GM18873 (cell line): Measurements from ENCODE around the gene DDX17.
"Not testable (repeated sequence)": the region's sequence is repeated elsewhere in the genome, so short reads cannot be mapped to it uniquely, and the experiment has no call there.

ENCODE experiments used
- ATAC-seq: cut with Tn5 transposase; IDR thresholded peaks from one replicate; pipeline ENCODE4 v1.9.1; 2021; ENCODE audit warnings: mild to moderate bottlenecking, moderate library complexity, moderate number of reproducible peaks; ENCODE audit not compliant: unreplicated experiment, low FRiP score

The DDX17 gene

DNA sequence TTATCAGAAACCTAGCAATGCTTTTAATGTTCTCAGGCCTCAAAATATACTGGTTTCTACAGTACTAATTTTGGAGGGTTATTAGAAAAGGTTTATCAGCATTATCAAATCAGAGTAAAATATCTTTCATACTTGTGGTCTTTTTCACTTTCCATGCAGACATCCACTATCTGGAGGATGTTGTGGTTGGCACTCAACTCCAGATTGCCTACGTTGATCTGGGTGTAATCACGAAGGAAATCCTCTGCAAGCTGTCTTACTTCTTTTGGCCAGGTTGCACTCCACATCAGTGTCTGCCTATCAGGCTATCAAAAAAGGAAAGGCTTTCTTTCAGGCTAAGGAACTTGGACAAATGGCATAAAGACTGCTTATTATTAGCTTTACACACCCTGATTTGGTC is 11.6 kb downstream of the DDX17 start:
- no peak for ATAC-seq

DNA sequence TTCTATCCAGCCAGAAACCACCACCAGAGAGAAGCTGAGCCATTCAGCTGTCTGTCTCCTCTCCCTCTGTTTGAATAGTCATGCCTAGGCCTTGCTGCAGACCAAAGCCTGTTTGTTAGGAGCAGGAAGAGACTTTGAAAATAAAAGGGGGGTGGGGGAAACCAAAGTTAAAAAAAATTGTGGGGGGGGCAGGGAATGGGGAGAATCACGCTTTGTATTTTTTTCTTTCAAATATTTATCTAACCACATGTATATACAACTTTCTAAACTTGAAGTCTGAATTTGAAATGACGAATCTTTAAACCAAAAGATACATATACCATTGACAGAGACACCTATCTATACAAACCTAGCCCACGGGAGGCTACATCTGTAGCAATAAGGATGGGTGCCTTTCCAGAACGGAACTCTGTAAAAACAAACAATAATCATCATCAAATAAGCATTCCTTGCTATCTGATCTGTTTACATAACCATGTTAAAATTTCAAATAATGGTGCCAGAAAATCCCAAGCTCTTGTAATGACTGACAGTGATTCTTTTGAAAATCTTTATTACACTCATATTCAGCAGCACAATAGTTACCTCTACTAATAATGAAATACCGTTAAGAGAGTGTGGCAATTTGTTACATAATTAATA is 14.3 kb downstream of the DDX17 start:
- ATAC-seq: no peak

- no peak for ATAC-seq
These were observed 15.2 kb downstream of the DDX17 start for GRCh38 chr22:38490915-38491314.

GRCh38 chr22:38490475-38490874 is 15.6 kb downstream of the DDX17 start:
- ATAC-seq: no peak

DNA sequence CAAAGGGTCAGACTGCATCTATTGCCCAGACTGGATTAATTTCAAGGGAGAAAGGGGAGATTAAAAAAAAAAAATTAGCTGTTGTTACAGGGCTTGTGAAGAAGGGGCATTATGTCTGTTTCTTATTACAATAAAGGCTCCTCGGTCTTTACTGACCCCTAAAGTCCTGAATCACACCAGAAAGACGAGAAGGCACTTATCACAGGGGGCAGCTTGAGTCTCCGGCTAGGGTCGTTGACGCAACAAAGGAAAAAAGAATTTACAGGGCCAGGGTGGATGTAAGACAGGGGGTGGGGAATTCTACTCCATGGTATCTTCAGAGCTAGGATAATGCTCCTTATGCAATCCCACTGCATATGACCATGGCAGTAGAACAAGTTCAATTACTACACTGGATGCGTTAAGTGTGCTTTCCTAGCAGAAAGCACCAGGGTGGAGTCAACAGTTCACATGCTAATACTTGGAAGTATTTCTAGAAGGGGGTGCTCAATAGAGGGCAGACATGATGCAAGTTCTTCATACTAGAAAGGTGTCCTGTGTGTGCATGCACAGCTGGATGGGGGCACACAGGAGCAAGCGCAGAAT is 16.5 kb downstream of the DDX17 start:
- no peak for ATAC-seq

GRCh38 chr22:38489142-38489541 is 17.0 kb downstream of the DDX17 start:
- ATAC-seq: no peak

DNA sequence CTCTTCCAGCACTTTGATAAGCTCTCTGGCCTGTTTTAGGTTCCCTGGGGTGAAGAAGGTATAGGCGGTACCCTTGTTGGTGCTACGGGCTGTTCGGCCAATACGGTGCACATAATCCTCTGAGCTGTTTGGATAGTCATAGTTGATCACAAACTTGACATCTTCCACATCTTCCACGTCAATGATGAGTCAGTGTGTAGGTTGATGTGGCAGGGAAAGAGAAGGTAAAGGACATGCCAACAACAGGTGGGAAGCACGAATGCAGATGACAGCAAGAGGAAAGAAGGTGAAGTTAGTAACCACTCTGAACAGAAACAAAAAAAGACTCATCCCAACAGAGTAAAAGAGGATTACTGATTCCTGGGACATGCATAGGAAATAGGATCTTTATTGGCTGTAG is 18.2 kb downstream of the DDX17 start:
- ATAC-seq: no peak

DNA sequence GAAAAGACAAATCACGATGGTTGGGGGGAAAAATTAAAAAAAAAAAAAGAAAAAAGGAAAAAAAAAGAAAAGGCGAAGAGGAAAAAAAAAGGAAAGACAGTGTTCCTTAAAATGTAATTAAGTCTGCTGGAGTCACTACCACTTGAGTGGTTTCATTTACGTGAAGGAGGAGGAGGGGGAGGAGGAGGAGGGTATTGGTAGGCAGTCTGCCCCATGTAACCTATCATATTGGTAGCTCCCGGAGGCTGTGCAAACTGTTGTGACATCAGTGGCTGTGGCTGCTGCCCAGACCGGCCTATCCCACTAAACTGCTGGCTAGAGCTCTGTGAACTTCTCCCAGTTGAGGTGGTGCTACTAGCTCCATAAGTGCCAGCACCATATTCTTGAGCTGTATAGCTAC is 20.3 kb downstream of the DDX17 start:
- no peak for ATAC-seq

DNA sequence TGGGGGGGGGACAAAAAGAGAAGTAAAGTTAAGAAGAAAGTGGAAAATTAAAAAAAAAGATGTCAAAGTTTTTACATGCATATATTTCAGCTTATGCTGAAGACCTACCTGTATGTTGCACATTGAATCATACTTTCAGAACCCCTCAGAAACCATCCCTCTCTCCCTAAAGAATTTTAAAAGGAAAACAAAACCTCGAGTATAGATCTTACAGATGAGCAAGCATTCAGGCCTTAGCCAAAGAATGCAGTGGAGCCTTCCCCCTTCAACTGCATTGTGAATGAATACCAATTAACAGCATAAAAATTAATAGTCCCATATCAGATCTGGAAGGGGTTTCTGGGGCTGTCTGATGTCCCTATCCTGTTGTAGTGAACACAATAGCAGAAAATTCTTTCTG is 21.9 kb downstream of the DDX17 start:
- ATAC-seq: no peak

DNA sequence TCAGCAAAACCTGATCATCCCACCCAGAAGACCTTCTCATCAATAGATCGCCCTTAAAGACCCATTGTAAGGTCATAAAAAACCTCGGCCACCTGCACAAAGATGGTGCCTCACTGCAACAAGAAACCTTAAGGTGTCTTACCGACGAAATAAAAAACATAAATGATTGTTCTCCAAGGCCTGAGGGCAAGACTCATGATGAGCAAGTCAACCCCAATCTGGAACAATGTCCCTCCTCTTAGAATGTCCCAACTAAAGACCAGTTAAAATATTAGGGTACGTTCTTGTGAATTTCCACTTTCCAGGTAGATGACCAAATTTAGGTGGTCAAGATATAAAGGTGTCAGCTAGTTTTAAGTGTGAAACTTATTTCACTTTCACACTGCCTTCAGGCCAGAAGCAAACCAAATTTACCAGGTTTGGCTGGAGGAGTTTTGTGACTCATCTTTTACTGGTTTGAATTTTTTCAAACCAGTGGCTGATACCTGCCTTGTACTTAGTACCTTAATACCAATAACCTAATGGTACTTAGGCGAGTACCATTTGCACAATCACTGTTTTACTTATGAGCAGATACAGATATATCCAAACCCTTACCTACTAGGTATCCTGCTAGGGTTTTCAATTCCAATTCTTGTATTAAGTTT is 23.3 kb downstream of the DDX17 start:
- ATAC-seq: no peak

DNA sequence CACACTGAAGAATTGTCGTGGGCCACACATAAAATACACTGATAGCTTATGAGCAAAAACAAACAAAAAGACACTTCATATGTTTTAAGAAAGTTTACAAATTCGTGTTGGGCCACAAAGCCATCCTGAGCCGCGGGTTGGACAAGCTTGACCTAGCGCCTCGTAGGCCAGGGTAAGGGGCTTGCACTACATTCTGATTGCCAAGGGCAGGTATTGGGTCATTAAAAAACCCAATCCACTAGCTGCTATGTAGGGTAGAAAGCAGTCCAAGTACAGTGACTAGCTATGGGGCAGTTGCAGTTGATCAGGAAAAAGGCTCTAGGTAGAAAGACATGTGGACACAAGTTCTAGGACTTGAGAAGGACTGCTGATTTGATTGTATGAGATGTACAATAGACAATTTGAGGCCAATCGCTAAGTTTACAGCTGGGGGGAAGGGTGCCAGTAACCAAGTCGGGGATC is 24.2 kb downstream of the DDX17 start:
- no peak for ATAC-seq

DNA sequence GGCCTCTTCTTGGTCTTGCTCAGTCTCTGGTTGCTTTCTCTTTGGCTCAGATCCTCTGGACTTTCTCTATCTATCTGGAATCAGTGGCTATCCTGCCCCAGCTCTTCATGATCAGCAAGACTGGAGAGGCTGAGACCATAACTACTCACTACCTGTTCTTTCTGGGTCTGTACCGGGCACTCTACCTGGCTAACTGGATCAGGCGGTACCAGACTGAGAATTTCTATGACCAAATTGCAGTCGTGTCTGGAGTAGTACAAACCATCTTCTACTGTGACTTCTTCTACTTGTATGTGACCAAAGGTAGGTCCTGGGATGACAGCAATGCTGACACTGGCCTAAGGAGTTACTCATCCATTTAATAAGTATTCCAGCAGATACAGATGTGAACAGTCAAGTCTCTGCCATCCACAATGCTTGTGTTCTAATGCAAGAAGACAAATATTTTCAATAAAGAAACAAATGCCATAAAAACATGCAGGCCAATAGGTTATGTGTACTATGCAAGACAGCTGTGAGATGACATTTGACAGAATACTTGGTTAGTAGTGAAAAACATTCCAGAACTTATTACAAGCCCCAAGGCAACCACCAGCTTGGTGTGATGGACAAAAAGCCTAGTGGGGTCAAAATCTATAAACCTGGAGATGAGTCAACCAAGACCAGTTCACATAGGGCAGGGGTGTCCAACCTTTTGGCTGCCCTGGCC is 24.8 kb downstream of the DDX17 start:
- ATAC-seq: no peak

DNA sequence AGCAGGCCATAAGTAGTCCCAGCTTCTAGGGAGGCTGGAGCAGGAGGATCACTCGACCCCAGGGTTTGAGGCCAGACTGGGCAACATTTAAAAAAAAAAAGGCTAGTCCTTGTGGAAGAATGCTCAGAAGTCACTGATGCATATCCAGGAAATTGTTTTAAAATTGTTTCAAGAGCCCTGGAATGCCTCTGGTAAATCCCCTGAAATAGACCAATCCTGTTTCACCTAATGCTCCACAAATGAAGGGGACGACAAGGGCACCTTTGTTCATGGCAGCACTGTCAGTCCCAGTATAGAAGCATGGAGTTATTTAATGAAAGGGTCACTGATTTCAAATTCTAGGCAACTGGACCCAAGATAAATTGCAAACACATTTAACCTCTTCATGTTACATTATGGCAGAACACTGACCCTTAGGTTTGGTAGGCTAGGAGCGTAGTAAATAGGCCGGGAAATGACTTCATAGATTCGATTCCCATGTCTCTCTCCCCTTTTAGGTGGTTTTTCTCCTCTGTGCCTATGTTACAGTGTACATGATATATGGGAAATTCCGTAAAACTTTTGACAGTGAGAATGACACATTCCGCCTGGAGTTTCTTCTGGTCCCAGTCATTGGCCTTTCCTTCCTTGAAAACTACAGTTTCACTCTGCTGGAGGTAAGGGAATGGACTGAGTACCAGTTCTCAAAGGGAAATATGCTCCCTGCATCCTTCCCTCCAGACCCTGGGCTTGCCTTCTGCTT is 26.8 kb downstream of the DDX17 start:
- ATAC-seq: no peak

DNA sequence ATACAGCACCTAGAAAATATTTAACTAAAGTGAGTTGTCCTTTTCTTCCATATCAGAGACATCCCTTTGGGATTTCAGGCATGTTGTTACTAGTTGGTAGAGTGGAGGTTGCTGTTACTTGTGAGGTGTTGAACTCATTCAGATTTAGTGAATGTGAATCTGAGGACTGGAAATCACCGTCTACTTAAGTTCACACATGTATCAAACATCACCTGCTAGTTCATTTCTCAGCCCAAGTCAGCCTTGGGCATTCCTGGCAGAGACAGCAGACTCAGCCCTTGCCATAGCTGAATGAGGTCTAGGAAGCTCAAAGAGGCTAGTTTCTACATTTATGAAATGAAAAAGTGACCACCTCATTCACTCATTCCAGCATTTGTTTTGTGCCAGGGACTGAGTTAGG is 28.5 kb downstream of the DDX17 start:
- no peak for ATAC-seq

DNA sequence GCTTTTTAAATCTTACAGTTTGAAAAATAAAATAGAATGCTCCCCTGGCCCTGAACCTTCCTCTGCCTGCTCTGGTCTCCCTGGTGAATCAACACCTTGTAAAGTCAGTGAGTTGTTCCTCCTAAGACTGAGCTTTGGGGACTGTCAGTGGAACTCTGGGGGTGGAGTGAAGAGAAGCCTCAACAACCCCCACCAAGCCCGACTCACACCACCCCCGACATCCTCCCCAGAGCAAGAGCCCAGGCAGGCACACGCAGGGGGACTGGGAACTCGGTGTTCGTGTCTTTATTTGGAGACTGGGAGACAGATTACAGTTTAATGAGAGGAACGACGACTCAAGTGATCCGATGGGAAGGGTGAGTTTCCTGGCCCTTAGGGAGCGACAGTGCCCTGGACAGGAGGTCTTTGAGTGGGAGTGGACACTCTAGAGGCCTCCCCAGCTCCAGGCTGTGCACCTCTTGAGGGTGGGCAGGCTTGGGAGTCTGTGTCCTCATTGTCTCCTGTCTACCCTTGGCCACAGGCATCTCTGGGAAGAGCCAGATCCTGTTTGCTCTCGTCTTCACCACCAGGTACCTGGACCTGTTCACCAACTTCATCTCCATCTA is 32.0 kb downstream of the DDX17 start:
- ATAC-seq: no peak

- no peak for ATAC-seq
These were observed 34.9 kb downstream of the DDX17 start for GRCh38 chr22:38471237-38471636.

GRCh38 chr22:38470179-38470578 is 35.9 kb downstream of the DDX17 start:
- ATAC-seq: not testable (repeated sequence)

- no peak for ATAC-seq
These were observed 36.8 kb downstream of the DDX17 start for GRCh38 chr22:38469306-38469781.

GRCh38 chr22:38468443-38469305 is 37.4 kb downstream of the DDX17 start:
- no peak for ATAC-seq
